ENCODE data around the gene NFS1. TPM values are rescaled to one million over a fixed set of nuclear protein-coding genes. Genes with fewer than 3 reads are reported as not detected.
"Not testable (repeated sequence)": the region's sequence is repeated elsewhere in the genome, so short reads cannot be mapped to it uniquely, and the experiment has no call there.

The NFS1 gene
- total RNA-seq, 1 donor = 40.6 TPM

- peak overlapping the region; percentile 73 for H3K4me3 ChIP-seq (ENCODE audit: low read depth, low read length)
- DNase-seq (ENCODE audit: low read depth) = no peak
- TF ChIP-seq CTCF (IDR thresholded peaks at IDR 0.05; ENCODE audit: insufficient read depth, low read depth, low read length) = no peak
Observed at GRCh38 chr20:35697696-35698297, 1.4 kb downstream of the NFS1 start.

GRCh38 chr20:35695978-35696377 is 3.2 kb downstream of the NFS1 start:
- no peak for TF ChIP-seq CTCF (IDR thresholded peaks at IDR 0.05; ENCODE audit: insufficient read depth, low read depth, low read length)
- no peak overlapping the region for H3K4me3 ChIP-seq (ENCODE audit: low read depth, low read length)
- no peak for DNase-seq (ENCODE audit: low read depth)

- no peak for DNase-seq (ENCODE audit: low read depth)
- H3K4me3 ChIP-seq (ENCODE audit: low read depth, low read length) = no peak overlapping the region
- TF ChIP-seq CTCF (IDR thresholded peaks at IDR 0.05; ENCODE audit: insufficient read depth, low read depth, low read length) = no peak
Observed at GRCh38 chr20:35695245-35695749, 3.9 kb downstream of the NFS1 start.

GRCh38 chr20:35690265-35690664 is 8.9 kb downstream of the NFS1 start:
- no peak overlapping the region for H3K4me3 ChIP-seq (ENCODE audit: low read depth, low read length)
- no peak for TF ChIP-seq CTCF (IDR thresholded peaks at IDR 0.05; ENCODE audit: insufficient read depth, low read depth, low read length)
- no peak for DNase-seq (ENCODE audit: low read depth)

- not testable (repeated sequence) for H3K4me3 ChIP-seq (ENCODE audit: low read depth, low read length); DNase-seq (ENCODE audit: low read depth)
- TF ChIP-seq CTCF (IDR thresholded peaks at IDR 0.05; ENCODE audit: insufficient read depth, low read depth, low read length) = peak; percentile 31
Observed at GRCh38 chr20:35686872-35687271, 12.3 kb downstream of the NFS1 start.

GRCh38 chr20:35685368-35685767 is 13.8 kb downstream of the NFS1 start:
- not testable (repeated sequence) for H3K4me3 ChIP-seq (ENCODE audit: low read depth, low read length); DNase-seq (ENCODE audit: low read depth)

- no peak for TF ChIP-seq CTCF (IDR thresholded peaks at IDR 0.05; ENCODE audit: insufficient read depth, low read depth, low read length)
- peak; percentile 62 for DNase-seq (ENCODE audit: low read depth)
- no peak overlapping the region for H3K4me3 ChIP-seq (ENCODE audit: low read depth, low read length)
Observed at GRCh38 chr20:35681960-35682359, 17.2 kb downstream of the NFS1 start.

Measured in fibroblast of villous mesenchyme (primary cell).